ENCODE measurements around the gene PLCB4.

PLCB4 gene

GRCh38 chr20:9109566-9109965 lies 40.7 kb downstream of the PLCB4 start:
- DNase-seq, result no peak

- DNase-seq, result no peak
These were observed 41.5 kb downstream of the PLCB4 start for GRCh38 chr20:9110365-9110764.

DNA sequence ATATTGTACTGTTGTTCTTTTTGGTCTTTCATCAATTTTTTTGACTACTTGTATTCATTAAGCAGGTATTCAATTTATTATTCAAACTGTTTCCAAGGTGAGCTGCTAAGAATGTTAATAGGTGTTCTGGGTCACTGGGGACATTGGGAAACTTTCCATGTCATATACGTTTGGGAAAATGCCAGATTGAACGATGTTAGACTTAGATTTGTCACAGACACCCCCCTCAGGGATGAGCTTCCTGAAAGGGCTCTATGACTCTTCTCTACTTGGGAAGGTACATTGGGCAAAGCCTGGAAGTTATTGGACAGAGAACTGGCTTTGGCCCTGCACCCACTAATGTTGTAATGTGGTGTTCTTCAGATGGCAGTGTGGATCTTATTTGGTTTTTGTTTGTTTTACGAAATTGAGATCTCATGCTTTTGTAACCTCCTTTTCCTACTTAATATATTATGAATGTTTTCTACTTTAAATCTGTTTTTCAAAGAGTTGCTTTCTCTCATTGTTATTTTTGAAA lies 42.1 kb downstream of the PLCB4 start:
- DNase-seq, result no peak

DNA sequence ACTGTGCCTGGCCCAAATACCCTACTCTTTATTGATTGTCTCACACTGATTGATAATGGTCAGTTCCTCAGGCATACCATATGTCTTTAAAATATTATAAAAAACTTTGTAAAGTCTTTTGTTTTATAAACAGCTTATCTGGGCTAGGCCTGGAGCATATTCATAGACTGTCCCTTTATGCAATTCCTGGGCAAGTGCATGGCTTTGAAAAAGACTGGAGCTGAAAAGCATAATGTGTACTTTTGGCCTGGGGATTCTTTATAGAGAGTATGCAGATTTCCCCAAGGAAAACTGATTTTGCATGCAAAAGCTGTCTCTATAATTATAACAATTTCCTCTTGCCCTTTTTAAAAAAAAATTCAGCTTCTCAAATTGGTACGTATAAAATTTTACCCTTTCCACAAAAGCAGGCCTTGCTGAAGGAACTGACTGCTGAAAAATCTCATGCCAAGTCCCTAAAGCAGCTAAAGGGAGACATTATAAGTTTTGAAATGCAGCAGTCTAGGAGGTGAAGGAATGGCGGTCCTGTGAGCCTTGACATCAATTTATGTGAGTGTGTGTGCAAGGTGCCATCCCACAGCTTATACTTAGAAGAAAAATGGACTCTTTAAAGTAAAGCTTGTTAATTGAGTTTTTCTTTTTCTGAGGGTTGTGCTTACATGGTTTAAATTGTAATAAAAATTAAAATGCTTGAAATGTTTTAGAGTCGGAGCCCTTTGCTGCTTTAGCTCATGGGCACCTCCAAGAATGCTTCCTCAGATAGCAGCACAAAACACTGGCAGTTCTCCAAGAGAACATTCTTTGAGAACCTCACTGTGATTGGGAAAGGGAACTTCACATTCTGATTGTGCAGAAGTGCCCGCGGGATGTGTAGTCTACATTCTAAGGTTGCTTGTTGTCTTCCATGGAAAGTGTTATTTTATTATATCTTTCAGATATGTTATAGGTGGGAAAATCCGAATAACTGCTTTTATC lies 43.9 kb downstream of the PLCB4 start:
- DNase-seq, result no peak

DNA sequence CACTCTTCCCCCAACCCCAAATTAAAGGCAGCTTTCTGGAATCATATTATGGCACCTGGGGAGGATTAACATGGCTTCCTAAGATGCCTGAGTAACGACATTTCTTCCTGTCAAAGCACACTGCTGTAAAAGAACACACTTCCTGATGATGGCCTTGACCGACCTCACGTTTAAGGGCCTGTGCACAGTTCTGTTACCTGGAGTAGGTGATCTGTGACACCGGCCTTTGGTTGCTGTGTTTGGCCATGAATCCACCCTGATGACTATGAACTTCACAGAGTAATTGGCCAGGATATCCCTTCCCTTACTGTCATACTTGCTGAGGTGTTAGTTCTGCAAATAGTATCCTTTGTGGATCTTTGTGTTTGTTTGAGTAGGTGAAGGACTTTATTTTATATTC lies 45.8 kb downstream of the PLCB4 start:
- no peak for DNase-seq

DNA sequence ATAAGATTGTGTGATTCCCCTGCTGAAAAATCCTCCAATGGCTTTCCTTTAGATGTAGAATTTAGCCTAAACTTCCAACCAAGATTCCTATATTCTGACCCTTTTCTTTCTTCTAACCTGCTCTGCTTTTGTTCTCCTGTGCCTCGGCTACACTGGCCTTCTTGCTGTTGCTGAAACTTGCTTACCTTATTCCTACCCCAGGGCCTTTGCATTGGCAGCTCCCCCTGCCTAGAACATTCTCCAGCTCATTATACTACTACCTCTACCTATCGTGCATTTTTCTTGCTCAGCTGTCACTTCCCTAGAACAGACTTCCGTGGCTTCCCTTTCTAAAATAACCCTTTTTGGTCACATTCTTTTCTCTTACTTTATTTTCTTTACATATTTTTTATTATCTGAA lies 48.7 kb downstream of the PLCB4 start:
- no peak for DNase-seq

DNA sequence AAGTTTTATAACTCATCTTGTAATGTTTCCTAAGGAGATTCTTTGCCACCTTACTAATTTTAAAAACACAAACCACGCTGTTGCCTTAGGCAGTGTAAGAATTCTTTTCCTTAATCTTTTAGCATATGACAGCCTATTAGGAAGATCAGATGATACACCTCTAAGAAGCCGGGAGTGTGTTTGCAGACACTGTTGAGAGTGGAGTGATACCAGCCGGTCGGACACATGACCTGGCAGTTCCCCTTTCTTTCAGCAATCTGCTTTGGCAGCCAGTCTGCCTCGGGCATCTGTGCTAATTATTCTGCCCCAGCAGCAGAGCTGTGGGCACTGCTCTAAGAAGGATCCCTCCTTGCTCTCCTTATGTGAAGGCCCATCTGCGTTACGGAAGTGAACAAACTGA lies 50.9 kb downstream of the PLCB4 start:
- no peak for DNase-seq

DNA sequence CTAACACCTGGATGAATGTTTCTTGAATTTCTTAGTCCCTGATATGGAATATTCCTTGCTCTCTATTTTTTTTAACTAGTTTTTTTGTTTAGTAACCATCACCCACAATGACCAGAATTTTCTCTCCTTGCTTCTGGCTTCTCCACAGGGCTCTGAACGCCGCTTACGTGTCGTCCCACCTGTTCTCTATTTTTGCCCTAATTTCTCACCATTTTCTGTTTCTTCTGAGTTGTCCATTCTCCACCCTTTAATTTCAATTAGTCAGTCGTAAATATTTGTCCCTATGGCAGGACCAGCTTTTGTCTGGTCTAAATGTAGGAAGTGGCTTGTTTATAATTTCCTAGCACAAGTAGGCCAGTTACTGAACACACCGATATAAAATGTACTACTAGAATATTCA lies 52.3 kb downstream of the PLCB4 start:
- no peak for DNase-seq

DNA sequence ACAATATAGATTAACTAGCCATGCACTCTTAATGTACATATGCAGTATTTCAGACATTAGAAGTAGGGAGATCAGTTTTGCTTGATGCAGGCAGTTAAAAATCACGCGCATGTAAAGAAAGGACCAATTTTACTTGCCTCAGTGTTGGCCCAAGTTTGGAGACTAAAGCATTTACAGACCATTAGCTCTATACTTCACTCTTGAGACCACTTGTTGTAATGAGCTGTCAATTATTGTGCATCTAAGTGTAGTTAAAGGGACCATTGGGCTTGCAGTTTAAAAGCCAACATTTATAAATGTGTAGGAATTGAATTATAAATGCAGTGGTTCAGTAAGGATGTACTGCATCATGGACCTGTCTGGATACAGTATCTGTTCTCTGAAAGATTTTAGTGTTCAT lies 53.7 kb downstream of the PLCB4 start:
- DNase-seq, result no peak

DNA sequence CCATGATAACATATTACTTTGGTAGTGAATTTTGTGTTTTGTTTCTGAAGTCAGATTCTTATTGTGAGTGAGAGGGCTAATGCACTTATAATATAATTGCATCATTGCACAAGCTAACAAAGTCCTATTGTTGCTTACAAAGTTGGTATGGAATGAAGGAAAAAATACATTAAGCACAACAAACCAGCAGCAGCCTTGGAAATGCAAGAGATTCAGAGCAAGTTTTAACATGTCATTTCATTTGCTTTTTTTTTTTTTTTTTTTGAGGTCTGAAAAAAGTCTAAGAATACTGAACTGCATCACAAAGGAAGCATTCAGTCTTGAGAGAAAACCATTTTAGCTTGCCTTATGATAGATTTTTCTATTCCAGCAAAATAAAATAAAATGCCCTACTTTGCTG lies 57.6 kb downstream of the PLCB4 start:
- DNase-seq, result no peak

DNA sequence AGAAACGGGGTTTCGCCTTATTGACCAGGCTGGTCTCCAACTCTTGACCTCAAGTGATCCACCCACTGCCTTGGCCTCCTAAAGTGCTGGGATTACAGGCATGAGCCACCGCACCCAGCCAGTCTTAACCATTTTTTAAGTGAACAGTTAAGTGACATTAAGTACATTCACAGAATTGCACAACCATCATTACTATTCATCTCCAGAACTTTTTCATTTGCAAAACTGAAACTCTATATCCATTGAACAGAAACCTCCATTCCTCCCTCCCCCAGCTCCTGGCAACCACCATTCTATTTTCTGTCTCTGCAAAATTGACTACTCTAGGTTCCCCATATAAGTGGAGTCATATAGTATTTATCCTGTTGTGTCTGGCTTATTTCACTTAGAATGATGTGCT lies 59.7 kb downstream of the PLCB4 start:
- DNase-seq, result no peak

DNA sequence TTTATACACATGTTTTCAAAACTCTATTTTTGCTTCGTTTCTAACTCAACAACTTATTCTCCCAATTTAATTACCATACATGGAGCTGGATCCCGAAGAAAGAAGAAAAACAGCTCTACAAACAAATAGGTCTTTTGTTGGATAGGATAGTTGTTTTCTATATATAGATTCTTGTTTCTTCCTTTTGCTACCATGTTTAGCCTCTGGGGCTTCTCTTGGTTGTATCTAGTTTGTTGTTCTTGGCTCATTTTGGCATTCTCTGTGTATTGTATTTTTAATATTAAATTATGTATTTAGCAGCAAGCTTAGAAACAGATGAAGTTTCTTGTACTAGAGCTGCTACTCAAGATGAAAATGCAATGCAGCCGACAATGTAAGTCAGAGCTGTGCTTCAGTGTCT lies 60.9 kb downstream of the PLCB4 start:
- DNase-seq, result no peak

DNA sequence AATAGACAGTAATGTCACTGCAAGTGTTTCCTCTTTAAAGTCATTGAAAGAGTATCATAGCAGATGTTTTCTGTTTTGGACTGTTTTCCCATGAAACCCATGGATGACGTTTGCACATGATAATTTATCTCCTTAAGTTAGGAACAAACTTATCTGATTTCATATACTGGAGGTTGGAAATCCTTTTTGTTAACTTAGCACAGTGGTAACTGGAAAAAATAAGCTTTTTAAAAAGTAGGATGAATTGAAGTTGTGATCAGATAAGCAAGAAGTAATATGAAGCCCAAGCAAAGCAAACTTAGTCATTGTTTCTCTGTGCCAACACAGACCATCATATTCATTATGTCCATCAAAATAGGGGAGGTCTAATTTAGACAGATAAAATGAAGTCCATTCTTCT lies 61.6 kb downstream of the PLCB4 start:
- DNase-seq, result no peak

- DNase-seq, result no peak
These were observed 63.0 kb downstream of the PLCB4 start for GRCh38 chr20:9131841-9132240.

DNA sequence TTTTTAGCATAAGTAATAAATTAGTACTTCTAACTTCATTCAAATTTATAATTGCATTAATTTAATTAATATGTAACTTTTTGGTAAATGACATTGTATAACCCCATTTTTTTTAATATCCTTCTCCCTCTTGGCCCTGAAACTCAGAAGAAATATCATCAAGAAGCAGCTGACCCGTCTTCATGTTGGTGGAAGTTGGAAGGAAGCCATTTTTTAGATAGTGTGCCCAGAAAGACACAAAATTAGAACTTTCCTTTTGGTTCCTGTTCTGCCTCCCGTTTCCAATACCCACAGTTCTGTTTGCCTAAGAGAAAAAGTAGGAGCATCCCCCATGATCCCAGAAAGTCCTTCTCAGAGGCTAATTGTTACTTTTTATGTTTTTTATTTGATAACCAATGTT lies 65.5 kb downstream of the PLCB4 start:
- DNase-seq, result no peak

DNA sequence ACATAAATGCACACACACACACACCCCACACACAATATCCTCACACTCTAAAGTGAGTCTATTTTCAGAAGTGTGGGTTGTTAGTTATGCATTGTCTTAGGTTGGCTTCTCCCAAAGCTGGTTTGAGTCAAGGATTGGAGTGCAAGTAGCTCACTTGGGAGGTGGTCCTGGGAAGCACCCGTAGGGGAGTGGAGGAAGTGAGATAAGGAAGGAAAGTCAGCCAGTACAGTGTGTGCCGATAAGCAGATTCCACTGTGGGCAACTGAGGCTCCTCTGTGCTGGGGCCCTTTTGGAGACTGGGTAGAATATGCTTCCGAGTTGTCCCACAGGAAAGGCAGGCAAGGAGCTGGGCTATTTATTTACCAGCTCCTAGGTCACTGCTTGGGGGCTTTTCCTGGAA lies 67.2 kb downstream of the PLCB4 start:
- DNase-seq, result no peak

- no peak for DNase-seq
These were observed 68.1 kb downstream of the PLCB4 start for GRCh38 chr20:9137001-9137400.

- DNase-seq, result no peak
These were observed 70.4 kb downstream of the PLCB4 start for GRCh38 chr20:9139106-9139833.

DNA sequence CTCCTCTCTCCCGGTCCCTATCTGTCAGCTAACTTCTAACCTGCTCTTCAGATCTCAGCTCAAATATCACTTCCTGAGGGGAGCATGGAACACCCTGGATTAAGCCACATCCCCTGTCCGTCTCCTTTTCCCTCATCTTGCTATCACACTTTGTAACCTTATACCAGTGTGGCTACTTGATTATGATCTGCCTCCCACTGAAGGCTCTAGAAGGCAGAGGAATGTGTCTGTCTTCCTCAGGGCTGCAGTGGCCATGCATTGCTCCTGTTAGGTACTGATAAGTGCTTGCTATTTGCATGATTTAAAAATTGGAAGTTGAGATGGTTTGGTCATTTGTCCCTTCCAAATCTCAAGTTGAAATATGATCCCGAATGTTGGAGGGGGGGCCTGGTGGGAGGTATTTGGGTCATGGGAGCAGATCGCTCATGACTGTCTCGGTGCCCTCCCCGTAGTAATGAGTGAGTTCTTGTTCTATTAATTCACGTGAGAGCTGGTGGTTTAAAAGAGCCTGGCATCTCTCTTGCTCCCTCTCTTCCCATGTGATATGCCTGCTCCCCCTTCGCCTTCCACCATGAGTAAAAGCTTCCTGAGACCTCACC lies 71.4 kb downstream of the PLCB4 start:
- no peak for DNase-seq

DNA sequence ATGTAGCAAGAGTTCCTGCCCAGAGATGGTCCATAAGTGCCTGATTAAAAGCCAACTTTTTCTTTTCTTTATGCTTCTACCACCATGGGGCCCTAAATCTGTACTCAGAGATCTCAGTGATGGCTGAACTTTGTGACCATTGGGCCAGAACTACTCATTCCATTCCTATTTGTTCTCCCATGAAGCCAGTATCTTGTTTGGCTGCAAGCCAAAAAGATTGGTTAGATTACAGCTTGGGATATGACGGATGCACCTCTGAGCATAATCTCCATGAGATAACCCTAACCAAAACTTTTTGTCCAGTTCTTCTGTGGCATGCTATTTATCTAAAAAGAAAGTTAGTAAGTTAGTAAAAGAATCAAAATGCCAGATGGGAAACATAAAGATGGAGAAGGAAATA lies 72.2 kb downstream of the PLCB4 start:
- DNase-seq, result no peak

GRCh38 chr20:9141921-9142320 lies 73.0 kb downstream of the PLCB4 start:
- no peak for DNase-seq

GRCh38 chr20:9142809-9143208 lies 73.9 kb downstream of the PLCB4 start:
- DNase-seq, result no peak

- DNase-seq, result no peak
These were observed 75.0 kb downstream of the PLCB4 start for GRCh38 chr20:9143926-9144325.

DNA sequence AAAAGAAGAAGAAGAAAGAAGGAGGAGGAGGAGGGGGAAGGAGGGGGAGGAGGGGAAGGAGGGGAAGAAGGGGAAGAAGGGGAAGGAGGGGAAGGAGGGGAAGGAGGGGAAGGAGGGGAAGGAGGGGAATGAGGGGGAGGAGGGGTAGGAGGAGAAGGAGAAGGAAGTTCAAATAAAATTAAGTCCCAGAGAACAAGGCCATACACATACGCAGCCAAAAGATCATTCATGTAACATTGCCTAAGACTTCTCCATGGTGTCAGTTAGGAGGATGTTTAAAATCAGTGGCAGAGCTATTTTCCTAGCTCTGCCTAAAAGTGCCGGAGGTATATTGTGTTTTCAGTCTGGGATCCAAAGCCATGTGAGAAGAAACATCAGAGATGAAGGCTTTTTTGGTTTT lies 75.8 kb downstream of the PLCB4 start:
- DNase-seq, result no peak

All from stimulated activated naive CD4-positive, alpha-beta T cell (primary cell).